Measurements from ENCODE around the gene FDXACB1.

The FDXACB1 gene

GRCh38 chr11:111911563-111912401 is 32.8 kb upstream of the FDXACB1 start, which contains the start of gene CRYAB:
CRYAB (minus strand) TSS chr11:111911770; CDS start chr11:111911724, 46 bp downstream.
- no peak for TF ChIP-seq CTCF (IDR thresholded peaks at IDR 0.05; ENCODE audit: low read depth, low read length)
- Histone ChIP-seq H3K9me3 (ENCODE audit: severe bottlenecking) (no peaks in the 10 kb centered on the region), H3K4me3 (ENCODE audit: low read depth, low read length) (no peak within 1 kb of the TSS), H3K27me3 (ENCODE audit: insufficient read depth, low read depth, severe bottlenecking) (no peaks in the 10 kb centered on the region), H3K36me3 (no peaks in the 10 kb centered on the region), H3K27ac (no peak within 1 kb of the TSS)
- no peak for DNase-seq

DNA sequence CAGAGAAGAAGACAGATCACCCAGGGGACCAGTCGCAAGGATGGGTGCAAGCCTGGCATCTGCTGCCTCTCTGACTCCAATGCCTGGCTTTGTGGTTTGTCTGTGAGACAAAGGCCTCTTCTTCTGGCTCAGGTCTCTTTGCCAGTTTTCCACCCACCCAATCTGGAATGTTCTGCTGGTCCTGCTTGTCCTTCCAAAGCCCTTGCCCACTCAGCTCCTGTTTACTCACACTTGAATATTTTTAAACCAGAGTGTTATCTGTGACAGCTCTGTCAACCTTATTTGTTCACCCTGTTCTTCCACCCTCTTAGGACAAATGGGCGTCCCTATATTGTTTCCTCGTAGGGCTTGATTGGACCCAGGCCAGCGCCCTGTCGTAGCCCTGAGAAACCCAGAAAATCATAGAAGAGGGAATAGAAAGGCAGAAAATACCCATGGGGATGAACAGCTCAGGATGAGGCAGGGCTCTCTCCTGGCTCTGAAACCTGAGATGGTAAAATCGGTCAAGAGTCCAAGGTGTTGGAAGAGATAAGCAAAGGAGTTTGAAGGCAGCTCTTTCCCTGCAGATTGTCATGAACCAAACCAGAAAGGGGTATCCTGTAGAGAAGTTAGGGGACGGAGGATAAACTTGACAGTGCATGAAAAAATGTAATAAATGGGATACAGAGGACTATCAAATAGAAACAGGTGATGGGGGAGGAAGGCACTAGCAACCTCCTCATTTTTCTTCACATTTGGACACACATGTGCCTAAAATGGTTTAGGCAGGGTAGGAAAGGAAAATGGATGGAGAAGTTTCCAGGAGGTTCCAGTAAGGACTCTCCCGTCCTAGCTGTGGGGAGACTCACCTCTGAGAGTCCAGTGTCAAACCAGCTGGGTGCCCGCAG is 32.0 kb upstream of the FDXACB1 start:
- Histone ChIP-seq H3K9me3 (ENCODE audit: severe bottlenecking) (no peaks in the 10 kb centered on the region), H3K27ac (no peak overlapping the region), H3K36me3 (no peaks in the 10 kb centered on the region), H3K27me3 (ENCODE audit: insufficient read depth, low read depth, severe bottlenecking) (no peaks in the 10 kb centered on the region), H3K4me3 (ENCODE audit: low read depth, low read length) (no peak overlapping the region)
- no peak for TF ChIP-seq CTCF (IDR thresholded peaks at IDR 0.05; ENCODE audit: low read depth, low read length)
- no peak for DNase-seq

DNA sequence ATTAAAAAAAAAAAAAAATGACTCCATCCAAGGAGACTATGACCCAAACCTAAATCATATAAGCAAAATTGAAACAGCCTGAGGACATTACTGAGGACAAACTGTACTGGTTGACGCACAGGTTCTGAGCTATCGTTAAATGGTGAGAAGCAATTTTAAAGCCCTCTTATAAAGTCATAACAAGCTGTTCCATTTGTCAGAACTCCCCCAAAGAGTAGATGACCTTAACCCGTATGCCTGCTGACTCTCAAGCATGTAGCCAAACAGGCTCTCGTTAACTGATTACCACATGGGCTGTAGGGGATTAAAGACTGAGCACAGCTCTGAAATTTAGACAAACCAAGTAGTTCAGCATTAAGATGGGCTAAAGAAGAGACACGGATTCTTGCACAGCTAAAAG is 30.4 kb upstream of the FDXACB1 start:
- no peak for DNase-seq
- H3K4me3 ChIP-seq (ENCODE audit: low read depth, low read length): no peak overlapping the region
- no peaks in the 10 kb centered on the region for H3K9me3 ChIP-seq (ENCODE audit: severe bottlenecking)
- H3K27me3 ChIP-seq (ENCODE audit: insufficient read depth, low read depth, severe bottlenecking): no peaks in the 10 kb centered on the region
- TF ChIP-seq CTCF (IDR thresholded peaks at IDR 0.05; ENCODE audit: low read depth, low read length): no peak
- H3K36me3 ChIP-seq: no peaks in the 10 kb centered on the region
- H3K27ac ChIP-seq: no peak overlapping the region

- DNase-seq: no peak
- no peaks in the 10 kb centered on the region for H3K27me3 ChIP-seq (ENCODE audit: insufficient read depth, low read depth, severe bottlenecking)
- no peaks in the 10 kb centered on the region for H3K36me3 ChIP-seq
- no peak overlapping the region for H3K27ac ChIP-seq
- no peak for TF ChIP-seq CTCF (IDR thresholded peaks at IDR 0.05; ENCODE audit: low read depth, low read length)
- H3K9me3 ChIP-seq (ENCODE audit: severe bottlenecking): no peaks in the 10 kb centered on the region
- no peak overlapping the region for H3K4me3 ChIP-seq (ENCODE audit: low read depth, low read length)
These were observed 29.8 kb upstream of the FDXACB1 start for GRCh38 chr11:111908639-111909305.

DNA sequence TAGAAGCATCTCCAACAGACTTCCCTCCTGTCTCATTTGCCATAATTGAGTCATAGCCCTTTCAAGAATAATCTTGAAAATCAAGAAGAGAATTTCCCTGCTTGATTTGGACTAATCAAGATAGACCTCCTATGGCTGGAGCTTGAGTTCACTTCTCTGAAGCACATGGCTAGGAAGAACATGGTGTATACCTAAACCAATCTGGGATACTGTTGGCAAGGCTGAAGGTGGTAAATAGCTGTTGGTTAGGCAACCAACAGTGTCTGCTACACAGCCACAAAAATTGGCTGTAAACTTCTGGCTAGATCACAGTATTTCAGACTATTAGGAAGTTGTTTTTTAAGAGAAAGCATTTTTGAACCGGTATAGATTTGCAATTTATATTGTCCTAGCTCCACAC is 27.7 kb upstream of the FDXACB1 start:
- no peak overlapping the region for H3K4me3 ChIP-seq (ENCODE audit: low read depth, low read length)
- H3K36me3 ChIP-seq: no peaks in the 10 kb centered on the region
- DNase-seq: no peak
- H3K9me3 ChIP-seq (ENCODE audit: severe bottlenecking): no peaks in the 10 kb centered on the region
- TF ChIP-seq CTCF (IDR thresholded peaks at IDR 0.05; ENCODE audit: low read depth, low read length): no peak
- H3K27ac ChIP-seq: no peak overlapping the region
- H3K27me3 ChIP-seq (ENCODE audit: insufficient read depth, low read depth, severe bottlenecking): no peaks in the 10 kb centered on the region
